CD14-positive monocyte (primary cell): Measurements from ENCODE around the gene ZNF649. TPM values are rescaled to one million over a fixed set of nuclear protein-coding genes. Genes with fewer than 3 reads are reported as not detected.

Source experiments
- DNase-seq, 3 donors: peaks; one replicate each; pipeline ENCODE4 v3.0.0-alpha.2; 2011 to 2022
- H2AFZ ChIP-seq: 2 replicates; pipeline ENCODE4 v1.6.0; 2012; ENCODE audit warnings: mild to moderate bottlenecking, low read depth, low read length, inconsistent platforms; ENCODE audit not compliant: insufficient read depth, poor library complexity, severe bottlenecking
- H3K27ac ChIP-seq, 2 donors: 1 replicate in 1 of 2; 2 replicates in 1 of 2; pipeline ENCODE4 v1.5.1; 2012 to 2013; ENCODE audit warnings: low read length in 2 of 2, control low read depth in 1 of 2, inconsistent platforms in 1 of 2, low read depth in 1 of 2, mild to moderate bottlenecking in 1 of 2
- H3K27me3 ChIP-seq, 2 donors: one replicate each; pipeline versions ENCODE4 v1.6.0 to v1.6.1; 2011 to 2013; ENCODE audit warnings: low read length in 2 of 2; ENCODE audit not compliant: control insufficient read depth in 2 of 2, insufficient read depth in 2 of 2
- H3K36me3 ChIP-seq, 2 donors: replicated peaks in 1 of 2; 1 replicate in 1 of 2; 2 replicates in 1 of 2; pipeline versions ENCODE4 v1.5.1 to v1.6.1; 2012 to 2013; ENCODE audit warnings: low read length in 2 of 2, control low read depth in 1 of 2, inconsistent platforms in 1 of 2, mild to moderate bottlenecking in 1 of 2; ENCODE audit not compliant: insufficient read depth in 2 of 2, control insufficient read depth in 1 of 2
- H3K4me1 ChIP-seq, 2 donors: 1 replicate in 1 of 2; 2 replicates in 1 of 2; pipeline versions ENCODE4 v1.5.1 to v1.6.1; 2012 to 2013; ENCODE audit warnings: low read length in 2 of 2, control low read depth in 1 of 2, inconsistent platforms in 1 of 2, mild to moderate bottlenecking in 1 of 2, moderate library complexity in 1 of 2; ENCODE audit not compliant: insufficient read depth in 2 of 2, control insufficient read depth in 1 of 2
- H3K4me2 ChIP-seq: replicated peaks from 2 replicates; pipeline ENCODE3; 2012; ENCODE audit warnings: low read length, moderate library complexity, mild to moderate bottlenecking; ENCODE audit not compliant: poor library complexity, severe bottlenecking; ENCODE audit errors: extremely low read depth
- H3K4me3 ChIP-seq, 3 experiments: fragments of 200-600 bp in 1 of 3; sonication (generic) in 1 of 3; replicated peaks in 1 of 3; 1 replicate in 2 of 3; 2 replicates in 1 of 3; pipeline ENCODE4 v1.5.1; 2011 to 2013; ENCODE audit warnings: low read length in 3 of 3, mild to moderate bottlenecking in 3 of 3, control low read depth in 2 of 3, low read depth in 2 of 3, inconsistent platforms in 1 of 3, moderate library complexity in 1 of 3
- H3K79me2 ChIP-seq: 2 replicates; pipeline ENCODE4 v1.6.0; 2012; ENCODE audit warnings: mild to moderate bottlenecking, control low read depth, inconsistent platforms, low read length, moderate library complexity; ENCODE audit not compliant: insufficient read depth
- H3K9ac ChIP-seq: 2 replicates; pipeline ENCODE4 v1.6.0; 2017; ENCODE audit warnings: low read length, mild to moderate bottlenecking; ENCODE audit not compliant: insufficient read depth, poor library complexity, severe bottlenecking
- H3K9me3 ChIP-seq, 2 donors: replicated peaks in 1 of 2; 1 replicate in 1 of 2; 2 replicates in 1 of 2; pipeline versions ENCODE4 v1.5.1 to v1.6.1; 2012 to 2013; ENCODE audit warnings: low read length in 2 of 2, control low read depth in 1 of 2; ENCODE audit not compliant: control insufficient read depth in 1 of 2, insufficient read depth in 1 of 2
- H4K20me1 ChIP-seq: 2 replicates; pipeline ENCODE4 v1.6.0; 2012; ENCODE audit warnings: mild to moderate bottlenecking, low read length, control low read depth, moderate library complexity; ENCODE audit not compliant: insufficient read depth
- H3K27ac Mint-ChIP-seq, 7 donors: one replicate each; pipeline ENCODE4 v1.8.0; 2020; ENCODE audit warnings: mild to moderate bottlenecking in 7 of 7, mixed read lengths in 7 of 7, moderate library complexity in 6 of 7, inconsistent platforms in 2 of 7
- H3K27me3 Mint-ChIP-seq, 3 donors: one replicate each; pipeline ENCODE4 v1.8.0; 2021 to 2022; ENCODE audit warnings: low read depth in 3 of 3, mild to moderate bottlenecking in 3 of 3, mixed read lengths in 3 of 3, moderate library complexity in 3 of 3, inconsistent platforms in 1 of 3
- H3K36me3 Mint-ChIP-seq, 2 donors: one replicate each; pipeline ENCODE4 v1.8.0; 2020; ENCODE audit warnings: mixed read lengths in 2 of 2, inconsistent platforms in 1 of 2, mild to moderate bottlenecking in 1 of 2
- H3K4me1 Mint-ChIP-seq: one replicate; pipeline ENCODE4 v1.8.0; 2020; ENCODE audit warnings: mild to moderate bottlenecking, mixed read lengths
- H3K4me3 Mint-ChIP-seq, 2 donors: one replicate each; pipeline ENCODE4 v1.8.0; 2020; ENCODE audit warnings: mild to moderate bottlenecking in 2 of 2, mixed read lengths in 2 of 2, moderate library complexity in 1 of 2
- H3K9me3 Mint-ChIP-seq, 7 donors: one replicate each; pipeline ENCODE4 v1.8.0; 2020 to 2022; ENCODE audit warnings: mixed read lengths in 7 of 7, mild to moderate bottlenecking in 6 of 7, moderate library complexity in 6 of 7, inconsistent platforms in 2 of 7
- WGBS: methylation state at CpG from one replicate; pipeline ENCODE4 v1.1.5; 2013; ENCODE audit warnings: missing lambda C conversion rate; ENCODE audit not compliant: insufficient coverage; 5-methylcytosine and 5-hydroxymethylcytosine counted together
- intact Hi-C, 2 donors: fragments of 100-400 bp; cut with micrococcal nuclease; formaldehyde crosslinking; loops; one replicate each; pipeline versions ENCODE4 v1.15.0 to v1.15.1; 2023
- polyA minus RNA-seq: library from RNA; depleted of rRNA, polyadenylated mRNA; stranded (reverse); fragments of >200 nt; gene quantifications from 2 replicates; pipeline ENCODE4 v1.2.3, GENCODE V29; 2012
- polyA plus RNA-seq, 3 donors: library from polyadenylated mRNA; depleted of rRNA in 1 of 3; unstranded in 2 of 3; stranded (reverse) in 1 of 3; fragments of 300-500 nt in 2 of 3; fragments of >200 nt in 1 of 3; fragmentation: Illumina TruSeq in 2 of 3; gene quantifications; 1 replicate in 2 of 3; 2 replicates in 1 of 3; pipeline ENCODE4 v1.2.3, GENCODE V29; 2012 to 2021
- total RNA-seq, 12 experiments: library from RNA in 1 of 12; stranded (reverse) in 1 of 12; fragments of 120-200 nt in 1 of 12; gene quantifications; one replicate each; pipeline ENCODE4 v1.2.4 and lab custom pipeline; 2013 to 2026; ENCODE audit warnings: mixed read lengths in 6 of 12, inconsistent platforms in 1 of 12
- TF ChIP-seq, protein P1 (sequence below): fragments of 200-600 bp; IDR thresholded peaks from one replicate; pipeline ENCODE4 v1.8.0; 2022; ENCODE audit warnings: antibody characterized with exemption, mild to moderate bottlenecking

ZNF649 gene
- 7.7 TPM for total RNA-seq (2013)
- polyA plus RNA-seq (1 to 10 TPM; 1.9 to 4.8 (median 3.9) TPM), polyA minus RNA-seq (2.6 and 3.0 TPM in 2 replicates), total RNA-seq (lab: John Stamatoyannopoulos, UW) (4.2 to 11.8 (median 6.1) reads per million in 11 experiments)

DNA sequence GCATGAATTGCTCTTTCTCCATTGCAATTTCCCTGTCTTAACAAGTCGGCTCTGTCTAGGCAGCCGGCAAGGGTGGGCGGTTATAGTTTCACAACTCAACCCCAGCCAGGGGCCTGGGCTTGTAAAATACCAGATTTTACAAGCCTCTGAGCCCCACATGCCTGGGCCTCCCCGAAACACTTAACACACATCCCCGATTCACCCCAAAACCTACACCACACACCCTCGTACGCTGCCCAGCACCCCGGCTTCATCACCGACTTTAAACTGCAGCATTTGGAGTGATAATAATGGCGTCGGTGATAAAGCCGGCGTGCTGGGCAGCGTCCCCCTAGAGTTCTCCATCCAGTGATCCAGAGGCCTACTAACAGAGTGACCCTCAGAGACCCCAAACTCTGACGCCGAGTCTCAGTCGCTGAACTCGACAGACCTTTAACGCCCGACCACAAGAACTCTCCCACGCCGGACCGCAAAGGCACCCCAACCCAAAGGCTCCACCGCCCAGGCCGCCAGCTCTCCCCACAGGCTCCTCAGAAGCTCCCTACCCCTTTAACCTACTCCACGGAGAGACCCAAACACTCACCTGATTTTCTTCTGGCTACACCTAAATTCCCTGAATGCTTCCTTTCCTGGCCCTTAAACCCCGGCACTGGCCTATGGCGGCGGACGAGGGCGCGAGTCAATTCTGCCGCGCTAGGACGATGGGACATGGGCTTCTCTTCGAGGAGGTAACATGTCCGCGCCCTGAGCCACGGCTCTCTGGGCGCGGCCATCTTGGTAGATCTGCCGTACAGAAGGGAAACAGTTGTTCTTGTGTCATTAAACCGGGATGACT lies at the start of gene ZNF649:
ZNF649 (minus strand) TSS at position 687 of the 835 bp plus-strand sequence. CDS start 4,910 bp downstream, outside the sequence.
- DNase-seq, result peak; percentile 76 to 83 (median 80)
- H3K79me2 ChIP-seq, result peaks cover 45% of the 10 kb centered on the region
- peak within 1 kb of the TSS; percentile 100 for H3K4me3 Mint-ChIP-seq
- peaks cover 7 to 16% of the 10 kb centered on the region in 2 donors for H3K4me1 ChIP-seq
- H3K36me3 ChIP-seq, result peaks cover 11 to 34% of the 10 kb centered on the region in 2 donors
- H3K4me1 Mint-ChIP-seq, result peaks cover 19% of the 10 kb centered on the region
- intact Hi-C loops, result loop anchor here in 1 of 2 donors (5.0 kb wide), 1 partner anchor 83 kb away; the partner anchor contains the start of gene ZNF350
- TF ChIP-seq, protein P1, sequence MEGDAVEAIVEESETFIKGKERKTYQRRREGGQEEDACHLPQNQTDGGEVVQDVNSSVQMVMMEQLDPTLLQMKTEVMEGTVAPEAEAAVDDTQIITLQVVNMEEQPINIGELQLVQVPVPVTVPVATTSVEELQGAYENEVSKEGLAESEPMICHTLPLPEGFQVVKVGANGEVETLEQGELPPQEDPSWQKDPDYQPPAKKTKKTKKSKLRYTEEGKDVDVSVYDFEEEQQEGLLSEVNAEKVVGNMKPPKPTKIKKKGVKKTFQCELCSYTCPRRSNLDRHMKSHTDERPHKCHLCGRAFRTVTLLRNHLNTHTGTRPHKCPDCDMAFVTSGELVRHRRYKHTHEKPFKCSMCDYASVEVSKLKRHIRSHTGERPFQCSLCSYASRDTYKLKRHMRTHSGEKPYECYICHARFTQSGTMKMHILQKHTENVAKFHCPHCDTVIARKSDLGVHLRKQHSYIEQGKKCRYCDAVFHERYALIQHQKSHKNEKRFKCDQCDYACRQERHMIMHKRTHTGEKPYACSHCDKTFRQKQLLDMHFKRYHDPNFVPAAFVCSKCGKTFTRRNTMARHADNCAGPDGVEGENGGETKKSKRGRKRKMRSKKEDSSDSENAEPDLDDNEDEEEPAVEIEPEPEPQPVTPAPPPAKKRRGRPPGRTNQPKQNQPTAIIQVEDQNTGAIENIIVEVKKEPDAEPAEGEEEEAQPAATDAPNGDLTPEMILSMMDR, result no peak
- H3K27me3 ChIP-seq, result peaks cover 0 to 4% of the 10 kb centered on the region in 2 donors
- peak within 1 kb of the TSS; percentile 90 to 96 (median 93) for H3K27ac Mint-ChIP-seq
- peak within 1 kb of the TSS; percentile 87 for H3K9ac ChIP-seq
- H3K4me3 ChIP-seq, result peak within 1 kb of the TSS; percentile 80 to 99 (median 98)
- peaks cover 25 to 39% of the 10 kb centered on the region in 2 donors for H3K36me3 Mint-ChIP-seq
- H3K9me3 Mint-ChIP-seq, result peaks cover 55 to 97% (median 89%) of the 10 kb centered on the region in 7 donors
- peaks cover 3 to 22% (median 20%) of the 10 kb centered on the region in 3 donors for H3K27me3 Mint-ChIP-seq
- H3K27ac ChIP-seq, result peak within 1 kb of the TSS; percentile 67 to 90
- peaks cover 63 to 70% of the 10 kb centered on the region in 2 donors for H3K9me3 ChIP-seq
- H3K4me2 ChIP-seq, result peak within 1 kb of the TSS; percentile 84
- H2AFZ ChIP-seq, result peak within 1 kb of the TSS; percentile 92
- WGBS, result 0% methylated on average over 33 of the region's 43 CpGs
- H4K20me1 ChIP-seq, result no peaks in the 10 kb centered on the region

DNA sequence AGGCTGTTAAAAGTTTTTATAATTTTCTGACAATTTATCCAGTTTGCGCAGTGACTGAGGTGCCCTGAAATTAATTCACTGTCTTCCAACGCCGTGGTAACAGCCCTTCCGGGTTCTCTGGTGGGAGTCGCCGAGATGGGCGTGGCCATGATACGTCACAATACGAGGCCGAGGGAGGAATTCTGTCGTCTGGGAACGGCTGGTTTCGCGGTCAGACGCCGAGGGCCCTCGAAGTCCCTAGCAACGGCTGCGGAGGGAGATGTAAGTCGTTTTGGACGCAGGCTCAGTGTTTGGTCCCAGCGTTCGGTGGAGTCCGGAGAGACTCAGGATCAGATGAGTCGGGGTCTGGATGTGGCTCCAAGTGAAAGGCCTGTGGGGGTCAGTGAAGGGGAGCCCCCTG lies 44.2 kb upstream of the ZNF649 start:
- Histone ChIP-seq H3K79me2 (no peaks in the 10 kb centered on the region), H3K4me1 (no peaks in the 10 kb centered on the region), H4K20me1 (no peaks in the 10 kb centered on the region), H3K4me2 (no peak overlapping the region), H3K27ac (no peak overlapping the region), H2AFZ (no peak overlapping the region), H3K9me3 (peaks cover 60 to 88% of the 10 kb centered on the region in 2 donors), H3K27me3 (no peaks in the 10 kb centered on the region), H3K36me3 (peaks cover 13 to 19% of the 10 kb centered on the region in 2 donors), H3K4me3 (peak overlapping the region in 1 of 3 experiments; percentile 41), H3K9ac (no peak overlapping the region)
- TF ChIP-seq, protein P1, result no peak
- Mint-ChIP-seq H3K4me1 (peaks cover 7% of the 10 kb centered on the region), H3K36me3 (peaks cover 9 to 12% of the 10 kb centered on the region in 2 donors), H3K27ac (no peak overlapping the region), H3K9me3 (peaks cover 60 to 88% (median 84%) of the 10 kb centered on the region in 7 donors), H3K27me3 (peaks cover 0 to 2% (median 0%) of the 10 kb centered on the region in 3 donors), H3K4me3 (peak overlapping the region in 1 of 2 donors; percentile 47)
- 13% methylated on average over 25 of the region's 25 CpGs for WGBS
- intact Hi-C loops, result no loop called here
- DNase-seq, result no peak
